ENCODE results near the gene CUBN.

DNA sequence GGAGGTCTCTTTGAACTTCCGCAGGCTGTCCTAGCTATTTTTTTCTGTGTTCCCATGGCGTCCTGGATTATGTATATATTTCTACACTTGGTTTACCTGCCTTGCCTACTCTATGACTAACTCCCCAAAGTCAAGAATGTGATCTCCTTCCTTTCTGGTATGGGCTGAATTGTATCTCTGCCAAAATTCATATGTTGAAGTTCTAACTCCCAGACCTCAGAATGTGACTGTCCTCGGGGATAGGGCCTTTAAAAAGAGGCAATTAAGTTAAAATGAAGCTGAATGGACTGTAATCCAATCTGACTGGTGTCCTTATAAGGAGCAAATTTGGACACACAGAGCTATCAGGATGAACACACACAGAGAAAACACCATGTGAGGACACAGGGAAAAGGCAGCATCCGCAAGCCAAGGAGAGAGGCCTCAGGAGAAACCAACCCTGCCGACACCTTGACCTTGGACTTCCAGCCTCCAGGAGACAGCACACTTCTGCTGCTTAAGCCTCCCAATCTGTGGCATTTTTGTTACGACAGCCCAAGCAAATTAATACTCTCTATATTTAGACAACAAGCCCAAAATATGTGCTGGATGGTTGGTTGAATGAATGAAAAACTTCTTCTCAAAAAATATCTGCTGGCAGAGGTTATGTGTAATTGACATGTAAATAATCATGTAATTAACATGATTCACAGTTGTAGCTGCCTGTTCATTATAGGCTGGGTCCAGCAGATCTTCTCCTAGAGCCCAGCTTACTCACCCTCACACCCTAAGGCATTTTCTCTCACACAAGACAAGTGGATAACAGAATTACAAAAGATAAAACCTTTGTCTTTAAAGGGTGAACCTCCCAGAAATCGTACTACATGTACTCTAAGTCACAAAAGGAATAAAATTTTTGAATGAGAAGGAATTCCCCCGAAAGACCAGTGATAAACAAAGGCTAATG, 123.7 kb downstream of the CUBN start:
- TF ChIP-seq POLR2A (IDR thresholded peaks at IDR 0.05) (no peak), POLR2AphosphoS5 (IDR thresholded peaks at IDR 0.05) (no peak)

Measured in prostate gland (tissue), 1 donor.